Stimulated activated CD8-positive, alpha-beta memory T cell treated with anti-CD3 and anti-CD28 coated beads, Interleukin-15, amount 100 ng/mL, for 24 hours (primary cell): Measurements from ENCODE around the gene OAT.

Experiments
- DNase-seq: peaks from one replicate; pipeline ENCODE4 v3.0.0-alpha.2; 2020; ENCODE audit warnings: low read depth

Gene OAT

GRCh38 chr10:124353896-124354295, 64.8 kb downstream of the OAT start:
- DNase-seq = no peak

GRCh38 chr10:124353091-124353815, 65.5 kb downstream of the OAT start:
- no peak for DNase-seq

GRCh38 chr10:124351481-124352220, 67.1 kb downstream of the OAT start:
- no peak for DNase-seq

- no peak for DNase-seq
Observed at GRCh38 chr10:124350806-124351205, 67.9 kb downstream of the OAT start.

GRCh38 chr10:124349996-124350280, 68.8 kb downstream of the OAT start:
- DNase-seq = no peak

GRCh38 chr10:124349231-124349995, 69.3 kb downstream of the OAT start:
- DNase-seq = no peak

GRCh38 chr10:124348801-124349200, 69.9 kb downstream of the OAT start:
- DNase-seq = no peak

GRCh38 chr10:124347956-124348355, 70.8 kb downstream of the OAT start:
- no peak for DNase-seq
